CD4-positive, alpha-beta T cell treated with Interleukin-4 for 1 hour (primary cell): Measurements from ENCODE around the gene FTO.

Experiments
- DNase-seq, 2 donors: peaks; one replicate each; pipeline ENCODE4 v3.0.0-alpha.2; 2020 to 2022

The FTO gene

GRCh38 chr16:54193665-54194333, 489.8 kb downstream of the FTO start:
- peak; percentile 5 to 35 for DNase-seq

DNA sequence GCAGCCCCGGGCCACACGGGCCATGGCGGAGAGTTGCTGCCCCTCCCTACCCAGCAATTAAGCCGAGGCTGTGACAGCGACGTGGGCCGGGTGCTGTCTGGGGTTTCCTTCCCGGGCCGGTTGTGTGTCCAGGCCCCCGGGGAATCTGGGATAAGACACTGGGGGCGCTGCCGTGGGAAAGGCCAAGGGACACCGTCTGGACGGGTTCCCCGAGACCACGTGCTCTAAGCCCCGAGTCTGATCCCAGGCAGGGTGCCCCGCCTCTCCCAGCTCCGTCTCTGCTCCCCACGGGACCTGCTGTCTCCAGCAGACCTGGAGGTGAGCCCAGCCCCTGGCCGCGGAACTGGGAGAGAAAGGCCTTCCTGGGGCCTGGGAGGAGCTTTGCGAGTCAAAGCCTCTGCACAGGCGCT, 490.4 kb downstream of the FTO start:
- no peak for DNase-seq

- DNase-seq: no peak
These were observed 493.8 kb downstream of the FTO start for GRCh38 chr16:54197758-54198157.

DNA sequence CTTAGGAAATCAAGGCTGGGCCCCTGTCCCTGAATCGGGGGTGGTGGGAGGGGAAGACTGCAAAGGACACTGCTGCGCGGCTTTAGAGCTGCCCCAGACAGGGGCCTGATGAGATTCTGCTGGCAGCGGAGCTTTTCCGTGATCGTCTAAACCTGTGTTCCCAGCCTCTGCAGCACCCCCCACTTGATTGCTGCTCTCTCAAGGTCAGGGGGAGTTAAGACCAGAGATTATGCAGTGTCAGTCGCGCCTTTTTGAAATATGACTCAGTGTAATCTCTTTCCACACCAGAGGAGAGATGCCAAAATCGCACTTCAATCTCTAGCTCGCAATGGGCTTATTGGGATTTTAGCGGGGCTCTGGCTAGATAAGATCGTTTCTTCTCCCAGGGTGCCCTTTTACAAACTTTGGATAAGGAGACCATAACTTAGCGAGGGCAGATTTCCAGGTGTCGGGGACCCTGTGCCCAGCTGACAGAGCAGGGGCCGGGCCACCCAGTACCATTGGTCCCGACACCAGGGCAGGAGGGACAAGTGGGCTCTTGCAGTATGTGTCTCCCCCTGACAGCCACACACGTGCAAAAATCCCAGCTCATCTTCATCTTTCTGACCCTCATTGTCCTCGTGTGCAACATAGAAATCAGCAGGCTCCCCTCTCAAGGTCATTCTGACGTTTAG, 495.7 kb downstream of the FTO start:
- no peak for DNase-seq

DNA sequence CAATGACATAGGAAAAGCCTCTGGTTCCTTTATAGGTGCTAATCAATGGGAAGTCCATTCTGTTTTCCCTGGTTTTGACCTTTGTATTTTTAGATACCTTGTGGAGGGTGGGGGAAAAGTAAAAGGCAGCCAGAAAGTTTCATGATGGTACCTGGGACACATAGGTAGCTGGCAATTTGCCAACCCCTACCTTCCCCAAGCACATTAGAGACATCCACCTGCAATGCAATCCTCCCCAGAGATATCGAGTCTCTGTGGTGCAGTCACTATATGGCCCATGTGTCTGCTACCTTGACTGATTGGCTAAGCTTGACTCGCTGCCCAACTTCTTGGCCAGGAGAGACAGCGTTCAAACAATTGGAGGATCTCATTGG, 496.2 kb downstream of the FTO start:
- DNase-seq: no peak

GRCh38 chr16:54200720-54201119, 496.8 kb downstream of the FTO start:
- no peak for DNase-seq

DNA sequence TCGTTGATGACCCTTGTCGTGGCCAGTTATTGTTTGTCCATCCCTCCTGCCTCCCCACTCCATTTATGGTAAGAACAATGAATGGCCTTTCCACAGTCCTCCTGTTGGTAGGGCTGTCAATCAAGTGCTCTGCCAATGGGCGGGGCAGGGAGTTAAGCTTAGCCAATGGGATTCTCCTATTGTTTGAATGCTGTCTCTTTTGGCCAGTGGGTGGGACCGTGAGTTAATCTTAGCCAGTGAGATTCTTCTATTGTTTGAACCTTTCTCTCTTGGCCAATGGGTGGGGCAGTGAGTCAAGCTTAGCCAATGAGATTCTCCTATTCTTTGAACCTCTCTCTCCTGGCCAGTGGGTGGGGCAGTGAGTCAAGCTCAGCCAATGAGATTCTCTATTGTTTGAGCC, 497.2 kb downstream of the FTO start:
- DNase-seq: no peak
